ENCODE results near the gene ABR.
"Not testable (repeated sequence)": the region's sequence is repeated elsewhere in the genome, so short reads cannot be mapped to it uniquely, and the experiment has no call there.

DNA sequence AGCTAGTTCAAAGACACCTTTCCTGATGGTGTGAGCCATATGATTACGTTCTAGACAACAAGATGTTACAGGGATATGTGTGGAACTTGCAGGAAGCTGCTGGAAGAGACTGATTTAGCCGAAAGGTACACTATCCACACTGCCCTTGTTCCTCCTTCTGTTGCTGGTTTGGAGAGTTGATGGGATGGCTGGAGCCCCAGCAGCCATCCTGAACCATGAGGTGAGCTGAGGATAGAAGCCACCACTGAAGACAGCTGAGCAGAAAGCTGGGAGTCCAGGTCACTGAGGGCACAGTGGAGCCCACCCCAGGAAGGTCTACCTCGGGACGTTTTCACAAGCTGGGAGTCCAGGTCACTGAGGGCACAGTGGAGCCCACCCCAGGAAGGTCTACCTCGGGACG is 51.3 kb downstream of the ABR start:
- TF ChIP-seq, protein P1, sequence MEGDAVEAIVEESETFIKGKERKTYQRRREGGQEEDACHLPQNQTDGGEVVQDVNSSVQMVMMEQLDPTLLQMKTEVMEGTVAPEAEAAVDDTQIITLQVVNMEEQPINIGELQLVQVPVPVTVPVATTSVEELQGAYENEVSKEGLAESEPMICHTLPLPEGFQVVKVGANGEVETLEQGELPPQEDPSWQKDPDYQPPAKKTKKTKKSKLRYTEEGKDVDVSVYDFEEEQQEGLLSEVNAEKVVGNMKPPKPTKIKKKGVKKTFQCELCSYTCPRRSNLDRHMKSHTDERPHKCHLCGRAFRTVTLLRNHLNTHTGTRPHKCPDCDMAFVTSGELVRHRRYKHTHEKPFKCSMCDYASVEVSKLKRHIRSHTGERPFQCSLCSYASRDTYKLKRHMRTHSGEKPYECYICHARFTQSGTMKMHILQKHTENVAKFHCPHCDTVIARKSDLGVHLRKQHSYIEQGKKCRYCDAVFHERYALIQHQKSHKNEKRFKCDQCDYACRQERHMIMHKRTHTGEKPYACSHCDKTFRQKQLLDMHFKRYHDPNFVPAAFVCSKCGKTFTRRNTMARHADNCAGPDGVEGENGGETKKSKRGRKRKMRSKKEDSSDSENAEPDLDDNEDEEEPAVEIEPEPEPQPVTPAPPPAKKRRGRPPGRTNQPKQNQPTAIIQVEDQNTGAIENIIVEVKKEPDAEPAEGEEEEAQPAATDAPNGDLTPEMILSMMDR (IDR thresholded peaks at IDR 0.05; ENCODE audit: poor library complexity, severe bottlenecking), result not testable (repeated sequence)
- TF ChIP-seq, protein P2, sequence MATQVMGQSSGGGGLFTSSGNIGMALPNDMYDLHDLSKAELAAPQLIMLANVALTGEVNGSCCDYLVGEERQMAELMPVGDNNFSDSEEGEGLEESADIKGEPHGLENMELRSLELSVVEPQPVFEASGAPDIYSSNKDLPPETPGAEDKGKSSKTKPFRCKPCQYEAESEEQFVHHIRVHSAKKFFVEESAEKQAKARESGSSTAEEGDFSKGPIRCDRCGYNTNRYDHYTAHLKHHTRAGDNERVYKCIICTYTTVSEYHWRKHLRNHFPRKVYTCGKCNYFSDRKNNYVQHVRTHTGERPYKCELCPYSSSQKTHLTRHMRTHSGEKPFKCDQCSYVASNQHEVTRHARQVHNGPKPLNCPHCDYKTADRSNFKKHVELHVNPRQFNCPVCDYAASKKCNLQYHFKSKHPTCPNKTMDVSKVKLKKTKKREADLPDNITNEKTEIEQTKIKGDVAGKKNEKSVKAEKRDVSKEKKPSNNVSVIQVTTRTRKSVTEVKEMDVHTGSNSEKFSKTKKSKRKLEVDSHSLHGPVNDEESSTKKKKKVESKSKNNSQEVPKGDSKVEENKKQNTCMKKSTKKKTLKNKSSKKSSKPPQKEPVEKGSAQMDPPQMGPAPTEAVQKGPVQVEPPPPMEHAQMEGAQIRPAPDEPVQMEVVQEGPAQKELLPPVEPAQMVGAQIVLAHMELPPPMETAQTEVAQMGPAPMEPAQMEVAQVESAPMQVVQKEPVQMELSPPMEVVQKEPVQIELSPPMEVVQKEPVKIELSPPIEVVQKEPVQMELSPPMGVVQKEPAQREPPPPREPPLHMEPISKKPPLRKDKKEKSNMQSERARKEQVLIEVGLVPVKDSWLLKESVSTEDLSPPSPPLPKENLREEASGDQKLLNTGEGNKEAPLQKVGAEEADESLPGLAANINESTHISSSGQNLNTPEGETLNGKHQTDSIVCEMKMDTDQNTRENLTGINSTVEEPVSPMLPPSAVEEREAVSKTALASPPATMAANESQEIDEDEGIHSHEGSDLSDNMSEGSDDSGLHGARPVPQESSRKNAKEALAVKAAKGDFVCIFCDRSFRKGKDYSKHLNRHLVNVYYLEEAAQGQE (IDR thresholded peaks at IDR 0.05; ENCODE audit: borderline replicate concordance), result not testable (repeated sequence)
- TF ChIP-seq POLR2AphosphoS5 (IDR thresholded peaks at IDR 0.05); EP300 (conservative IDR thresholded peaks at IDR 0.05; ENCODE audit: poor library complexity, severe bottlenecking); EZH2 (IDR thresholded peaks at IDR 0.05; ENCODE audit: borderline replicate concordance, insufficient read depth, low read length, poor library complexity, severe bottlenecking); RAD21 (conservative IDR thresholded peaks at IDR 0.05); MXI1 (conservative IDR thresholded peaks at IDR 0.05; ENCODE audit: poor library complexity, severe bottlenecking); SMC3 (conservative IDR thresholded peaks at IDR 0.05; ENCODE audit: poor library complexity): not testable (repeated sequence)
